ENCODE data around the gene RBFOX2.

DNA sequence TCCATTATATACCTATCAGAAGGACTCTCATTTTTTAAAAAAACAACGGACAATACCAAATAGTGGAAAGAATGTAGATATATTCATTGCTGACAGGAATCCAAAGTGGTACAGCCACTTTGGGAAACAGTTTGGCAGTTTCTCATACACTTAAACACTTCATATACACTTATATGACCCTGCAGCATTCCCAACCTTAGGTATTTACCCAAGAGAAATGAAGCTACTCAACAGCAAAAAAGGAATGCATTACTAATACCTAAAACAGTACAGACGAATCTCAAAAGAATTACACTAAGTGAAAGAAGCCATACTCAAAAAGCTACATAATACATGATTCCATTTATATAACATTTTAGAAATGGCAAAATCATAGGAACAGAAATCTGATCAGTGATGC lies 51.5 kb downstream of the RBFOX2 start:
- TF ChIP-seq, protein P1, sequence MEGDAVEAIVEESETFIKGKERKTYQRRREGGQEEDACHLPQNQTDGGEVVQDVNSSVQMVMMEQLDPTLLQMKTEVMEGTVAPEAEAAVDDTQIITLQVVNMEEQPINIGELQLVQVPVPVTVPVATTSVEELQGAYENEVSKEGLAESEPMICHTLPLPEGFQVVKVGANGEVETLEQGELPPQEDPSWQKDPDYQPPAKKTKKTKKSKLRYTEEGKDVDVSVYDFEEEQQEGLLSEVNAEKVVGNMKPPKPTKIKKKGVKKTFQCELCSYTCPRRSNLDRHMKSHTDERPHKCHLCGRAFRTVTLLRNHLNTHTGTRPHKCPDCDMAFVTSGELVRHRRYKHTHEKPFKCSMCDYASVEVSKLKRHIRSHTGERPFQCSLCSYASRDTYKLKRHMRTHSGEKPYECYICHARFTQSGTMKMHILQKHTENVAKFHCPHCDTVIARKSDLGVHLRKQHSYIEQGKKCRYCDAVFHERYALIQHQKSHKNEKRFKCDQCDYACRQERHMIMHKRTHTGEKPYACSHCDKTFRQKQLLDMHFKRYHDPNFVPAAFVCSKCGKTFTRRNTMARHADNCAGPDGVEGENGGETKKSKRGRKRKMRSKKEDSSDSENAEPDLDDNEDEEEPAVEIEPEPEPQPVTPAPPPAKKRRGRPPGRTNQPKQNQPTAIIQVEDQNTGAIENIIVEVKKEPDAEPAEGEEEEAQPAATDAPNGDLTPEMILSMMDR (IDR thresholded peaks at IDR 0.05), result no peak
- TF ChIP-seq POLR2A (IDR thresholded peaks at IDR 0.05), result no peak
